ENCODE data around the gene DSCAM.
"Not testable (repeated sequence)": the region's sequence is repeated elsewhere in the genome, so short reads cannot be mapped to it uniquely, and the experiment has no call there.

DSCAM gene

GRCh38 chr21:40516335-40516734 lies 330.6 kb downstream of the DSCAM start:
- peak; percentile 0 for DNase-seq

DNA sequence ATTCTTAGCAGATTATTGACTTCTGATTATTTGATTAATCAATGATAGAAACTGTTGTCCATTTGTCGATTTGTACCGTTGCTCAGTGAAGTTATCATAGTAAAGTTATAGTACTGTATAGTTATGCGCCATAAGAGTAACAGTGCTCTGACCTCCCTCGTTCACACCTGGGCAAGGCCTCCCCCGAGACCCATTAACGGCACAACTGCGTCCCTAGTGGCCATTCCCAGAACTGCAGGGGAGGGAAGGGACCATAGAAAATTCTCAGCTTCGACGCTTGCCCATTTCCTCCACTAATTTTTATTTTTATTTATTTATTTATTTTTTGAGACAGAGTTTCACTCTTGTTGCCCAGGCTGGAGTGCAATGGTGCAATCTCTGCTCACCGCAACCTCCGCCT lies 334.4 kb downstream of the DSCAM start:
- DNase-seq, result no peak

- DNase-seq, result no peak
Measured at GRCh38 chr21:40507978-40508377, 339.0 kb downstream of the DSCAM start.

DNA sequence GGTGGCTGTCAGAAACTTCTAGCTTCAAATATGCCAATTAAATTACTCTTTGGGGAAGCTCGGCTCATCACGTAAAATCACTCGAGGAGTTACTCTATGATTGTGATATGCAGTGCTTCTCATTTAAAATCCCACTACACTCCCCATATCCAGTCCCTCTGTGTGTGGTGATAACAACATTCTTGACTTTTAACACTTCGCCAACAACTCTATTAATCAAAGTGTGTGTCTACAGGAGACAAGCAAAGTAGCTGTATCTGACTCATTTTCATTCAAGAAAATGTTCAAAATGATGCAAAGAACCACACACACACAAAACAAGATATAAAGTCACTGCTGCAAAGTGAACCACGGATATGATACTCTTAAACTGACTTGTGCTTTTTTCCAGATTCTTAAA lies 341.3 kb downstream of the DSCAM start:
- no peak for DNase-seq

GRCh38 chr21:40505244-40505643 lies 341.7 kb downstream of the DSCAM start:
- no peak for DNase-seq

- DNase-seq, result no peak
Measured at GRCh38 chr21:40504825-40505224, 342.1 kb downstream of the DSCAM start.

GRCh38 chr21:40496116-40496515 lies 350.8 kb downstream of the DSCAM start:
- DNase-seq, result no peak

GRCh38 chr21:40490408-40490807 lies 356.6 kb downstream of the DSCAM start:
- DNase-seq, result no peak

DNA sequence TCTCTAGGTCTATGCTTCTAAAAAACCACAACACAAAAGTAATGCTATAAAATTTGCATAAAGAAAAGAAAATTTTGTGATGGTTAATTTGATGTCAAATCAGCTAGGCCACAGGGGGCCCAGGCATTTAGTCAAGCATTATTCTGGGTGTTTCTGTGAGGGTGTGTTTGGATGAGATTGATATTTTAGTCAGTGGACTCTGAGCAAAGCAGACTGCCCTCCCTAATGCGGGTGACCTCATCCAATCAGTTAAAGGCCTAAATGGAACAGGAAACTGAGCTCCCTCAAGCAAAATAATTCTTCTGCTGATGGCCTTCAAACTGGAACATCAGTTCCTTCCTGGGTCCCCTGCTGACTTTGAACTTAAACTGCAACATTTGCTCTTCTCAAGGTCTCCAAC lies 358.0 kb downstream of the DSCAM start:
- no peak for DNase-seq

- no peak for DNase-seq
Measured at GRCh38 chr21:40481764-40482163, 365.2 kb downstream of the DSCAM start.

DNA sequence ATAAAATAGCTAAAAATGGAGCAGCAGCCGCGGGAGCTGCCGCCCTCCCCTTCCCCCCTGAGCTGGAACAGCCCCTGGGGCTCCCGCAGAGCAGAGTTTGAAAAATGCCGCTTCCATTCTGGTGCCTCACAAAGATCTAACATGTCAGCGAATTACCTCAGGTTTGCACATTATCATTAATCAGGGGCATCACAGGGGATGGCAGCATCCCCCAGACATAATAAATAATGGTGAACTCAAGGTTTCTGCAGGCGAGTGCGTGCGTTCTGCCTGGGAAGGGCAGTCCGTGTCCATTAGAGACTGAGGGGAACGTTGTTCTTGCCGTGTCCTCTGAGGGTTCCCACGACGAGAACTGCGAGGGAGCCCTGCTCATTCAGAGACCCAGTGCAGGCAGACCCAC lies 372.4 kb downstream of the DSCAM start:
- no peak for DNase-seq

GRCh38 chr21:40472013-40472412 lies 374.9 kb downstream of the DSCAM start:
- DNase-seq, result no peak

- DNase-seq, result no peak
Measured at GRCh38 chr21:40471103-40471502, 375.9 kb downstream of the DSCAM start.

DNA sequence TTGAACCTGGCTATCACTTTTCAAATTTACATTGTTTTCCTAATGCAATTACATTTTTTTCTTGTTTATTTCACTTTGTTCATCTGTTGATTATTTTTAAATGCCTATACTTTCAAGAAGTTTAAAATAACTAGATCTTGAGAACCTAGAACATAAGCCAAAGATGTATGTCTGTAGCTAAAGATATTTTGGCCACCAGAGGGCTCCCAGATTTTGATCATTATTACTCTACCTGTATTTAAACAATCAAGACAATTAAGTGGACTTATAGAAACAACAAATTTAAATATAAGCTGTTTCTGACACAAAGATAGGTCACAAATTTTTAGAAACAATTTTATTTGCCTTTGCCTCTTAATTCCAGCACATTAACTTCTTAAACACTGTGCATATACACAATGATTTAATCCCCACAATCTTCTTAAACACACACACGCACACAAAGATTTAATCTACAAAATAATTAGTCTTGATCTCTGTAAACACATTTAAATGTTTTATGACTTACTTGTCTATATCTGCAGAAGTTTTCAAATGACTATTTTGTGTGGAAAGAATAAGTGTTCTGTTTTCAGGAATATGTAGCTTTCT lies 380.0 kb downstream of the DSCAM start:
- no peak for DNase-seq

DNA sequence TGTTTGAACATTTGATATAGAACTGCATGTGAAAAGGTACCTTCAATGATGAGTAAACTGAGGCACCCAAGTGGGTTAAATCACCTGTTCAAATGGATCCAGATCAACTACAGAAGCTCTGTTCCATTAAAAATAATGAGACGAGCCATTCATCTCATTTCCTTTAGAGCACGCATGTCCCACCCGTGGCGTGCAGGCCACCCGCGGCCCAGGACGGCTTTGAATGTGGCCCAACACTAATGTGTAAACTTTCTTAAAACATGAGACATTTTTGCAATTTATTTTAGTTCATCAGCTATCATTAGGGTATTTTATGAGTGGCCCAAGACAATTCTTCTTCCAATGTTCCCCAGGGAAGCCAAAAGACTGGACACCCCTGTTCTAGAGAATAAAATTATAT lies 381.6 kb downstream of the DSCAM start:
- DNase-seq, result no peak

GRCh38 chr21:40463176-40463575 lies 383.8 kb downstream of the DSCAM start:
- DNase-seq, result no peak

DNA sequence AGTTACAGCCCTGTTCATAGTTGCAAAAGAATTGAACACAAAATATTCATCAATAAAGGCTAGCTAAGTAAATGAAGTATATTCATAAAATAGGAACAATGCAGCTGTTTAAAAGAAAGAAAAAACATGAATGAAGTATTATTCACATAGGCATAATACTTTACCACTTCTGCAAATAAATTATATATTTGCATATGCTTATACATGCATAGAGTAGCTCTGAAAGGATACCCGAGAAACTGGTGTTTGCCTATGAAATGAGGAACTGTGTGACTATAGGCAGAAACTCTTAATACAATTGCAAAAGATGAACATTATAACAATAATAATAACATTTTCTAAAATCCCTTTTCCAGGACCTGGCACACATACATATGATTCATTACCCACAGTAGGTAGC lies 385.9 kb downstream of the DSCAM start:
- DNase-seq, result no peak

- DNase-seq, result no peak
Measured at GRCh38 chr21:40457741-40458140, 389.2 kb downstream of the DSCAM start.

- no peak for DNase-seq
Measured at GRCh38 chr21:40454057-40454456, 392.9 kb downstream of the DSCAM start.

DNA sequence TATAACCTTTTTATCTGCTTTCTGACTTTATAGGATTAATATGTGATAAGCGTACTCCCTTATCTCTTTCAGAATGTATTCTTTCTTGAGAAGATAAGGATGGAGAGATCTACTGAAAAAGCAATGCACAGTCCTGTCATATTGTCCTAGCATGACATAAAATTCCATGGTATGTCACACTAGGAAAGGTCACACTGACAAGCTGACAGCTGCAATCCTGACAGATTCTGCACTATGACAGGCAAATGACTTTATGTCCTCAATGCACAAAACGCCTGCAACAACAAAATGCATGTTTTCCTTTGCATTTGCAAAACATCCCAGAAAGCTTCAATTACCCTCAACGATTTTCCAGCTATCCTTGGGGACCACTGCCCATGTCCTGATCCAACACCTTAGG lies 393.8 kb downstream of the DSCAM start:
- no peak for DNase-seq

GRCh38 chr21:40452548-40452947 lies 394.4 kb downstream of the DSCAM start:
- no peak for DNase-seq

GRCh38 chr21:40447016-40447415 lies 399.9 kb downstream of the DSCAM start:
- no peak for DNase-seq

GRCh38 chr21:40445349-40445921 lies 401.5 kb downstream of the DSCAM start:
- no peak for DNase-seq

DNA sequence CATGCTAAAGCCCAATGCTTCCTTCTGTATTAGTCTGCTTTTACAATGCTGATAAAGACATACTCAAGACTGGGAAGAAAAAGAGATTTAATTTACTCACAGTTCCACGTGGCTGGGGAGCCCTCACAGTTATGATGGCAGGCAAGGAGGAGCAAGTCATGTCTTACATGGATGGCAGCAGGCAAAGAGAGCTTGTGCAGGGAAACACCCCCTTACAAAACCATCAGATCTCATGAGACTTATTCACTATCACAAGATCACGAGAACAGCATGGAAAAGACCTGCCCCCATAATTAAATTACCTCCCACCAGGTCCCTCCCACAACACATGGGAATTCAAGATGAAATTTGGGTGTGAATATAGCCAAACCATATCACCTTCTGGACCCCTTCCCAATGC lies 407.4 kb downstream of the DSCAM start:
- not testable (repeated sequence) for DNase-seq

DNA sequence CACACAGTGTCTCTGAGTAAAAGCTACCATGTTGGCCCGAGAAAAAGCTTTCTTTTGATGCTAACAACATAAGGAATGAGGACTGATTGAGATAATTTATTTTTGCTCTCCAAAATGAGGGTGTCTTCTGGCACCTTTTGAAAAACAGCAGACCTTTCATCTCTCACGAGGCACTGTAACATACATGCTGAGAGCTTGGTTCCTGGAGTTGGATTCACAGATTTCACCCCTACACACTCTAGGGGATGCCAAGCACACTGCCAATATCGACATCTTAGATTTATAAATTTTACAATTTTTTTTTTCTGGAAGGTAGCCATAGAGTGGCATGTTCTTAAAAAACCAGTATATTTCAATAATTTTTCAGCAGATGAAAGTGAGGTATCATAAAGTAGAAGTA lies 408.3 kb downstream of the DSCAM start:
- no peak for DNase-seq

All from CD4-positive, alpha-beta T cell treated with Interleukin-10 for 1 hour (primary cell).